GM13977 (cell line): ENCODE data around the gene ITGAE.

Experiments used
- DNase-seq: peaks from one replicate; pipeline ENCODE4 v3.0.0; 2012; ENCODE audit warnings: low spot score
- in situ Hi-C: fragments of 300-500 bp; cut with MboI; formaldehyde crosslinking; loops from one replicate; pipeline ENCODE4 v1.12.0; 2022; ENCODE audit warnings: low sequenced_read_pairs, low pct_unique_long_range_greater_than_20kb, mixed read lengths, inconsistent platforms; ENCODE audit not compliant: unreplicated experiment
- TF ChIP-seq, protein P1 (sequence below): IDR thresholded peaks from 2 replicates; pipeline ENCODE4 v1.5.1; 2012; ENCODE audit warnings: mild to moderate bottlenecking, control low read depth; ENCODE audit not compliant: insufficient read depth; ENCODE audit errors: extremely low read depth, missing control alignments

The ITGAE gene

DNA sequence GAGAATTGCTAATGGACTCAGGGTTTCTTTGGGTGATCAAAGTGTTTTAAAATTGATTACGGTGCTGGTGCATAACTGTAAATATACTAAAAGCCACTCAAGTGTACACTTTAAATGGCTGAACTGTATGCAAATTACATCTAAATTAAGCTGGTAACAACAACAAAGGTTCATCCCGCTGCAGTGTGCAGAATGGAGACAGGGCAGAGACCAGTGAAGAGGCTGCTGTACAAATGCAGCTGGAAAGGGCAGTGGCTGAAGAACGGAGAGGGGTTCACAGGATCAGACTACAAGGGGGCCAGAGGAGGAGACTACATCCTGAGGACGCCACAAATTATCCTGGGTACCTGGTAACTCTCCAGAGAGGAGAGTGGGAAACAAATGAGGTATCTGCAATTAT lies 9.0 kb upstream of the ITGAE start:
- TF ChIP-seq, protein P1, sequence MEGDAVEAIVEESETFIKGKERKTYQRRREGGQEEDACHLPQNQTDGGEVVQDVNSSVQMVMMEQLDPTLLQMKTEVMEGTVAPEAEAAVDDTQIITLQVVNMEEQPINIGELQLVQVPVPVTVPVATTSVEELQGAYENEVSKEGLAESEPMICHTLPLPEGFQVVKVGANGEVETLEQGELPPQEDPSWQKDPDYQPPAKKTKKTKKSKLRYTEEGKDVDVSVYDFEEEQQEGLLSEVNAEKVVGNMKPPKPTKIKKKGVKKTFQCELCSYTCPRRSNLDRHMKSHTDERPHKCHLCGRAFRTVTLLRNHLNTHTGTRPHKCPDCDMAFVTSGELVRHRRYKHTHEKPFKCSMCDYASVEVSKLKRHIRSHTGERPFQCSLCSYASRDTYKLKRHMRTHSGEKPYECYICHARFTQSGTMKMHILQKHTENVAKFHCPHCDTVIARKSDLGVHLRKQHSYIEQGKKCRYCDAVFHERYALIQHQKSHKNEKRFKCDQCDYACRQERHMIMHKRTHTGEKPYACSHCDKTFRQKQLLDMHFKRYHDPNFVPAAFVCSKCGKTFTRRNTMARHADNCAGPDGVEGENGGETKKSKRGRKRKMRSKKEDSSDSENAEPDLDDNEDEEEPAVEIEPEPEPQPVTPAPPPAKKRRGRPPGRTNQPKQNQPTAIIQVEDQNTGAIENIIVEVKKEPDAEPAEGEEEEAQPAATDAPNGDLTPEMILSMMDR = no peak
- no peak for DNase-seq
- in situ Hi-C loops = no loop called here

DNA sequence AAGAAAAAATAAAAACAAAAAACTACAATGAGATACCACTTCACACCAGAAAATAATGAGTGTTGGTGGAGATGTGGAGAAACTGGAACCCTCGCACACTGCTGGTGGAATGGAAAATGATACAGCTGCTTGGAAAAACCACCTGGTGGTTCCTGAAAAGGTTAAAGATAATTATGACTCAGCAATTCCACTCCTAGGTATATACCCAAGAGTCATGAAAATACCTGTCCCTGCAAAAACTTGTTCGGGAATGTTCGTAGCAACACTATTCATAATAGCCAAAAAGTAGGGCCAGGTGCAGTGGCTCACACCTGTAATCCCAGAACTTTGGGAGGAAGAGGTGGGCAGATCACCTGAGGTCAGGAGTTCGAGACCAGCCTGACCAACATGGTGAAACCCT lies 8.1 kb upstream of the ITGAE start:
- DNase-seq = no peak
- TF ChIP-seq, protein P1 = no peak
- in situ Hi-C loops = no loop called here

DNA sequence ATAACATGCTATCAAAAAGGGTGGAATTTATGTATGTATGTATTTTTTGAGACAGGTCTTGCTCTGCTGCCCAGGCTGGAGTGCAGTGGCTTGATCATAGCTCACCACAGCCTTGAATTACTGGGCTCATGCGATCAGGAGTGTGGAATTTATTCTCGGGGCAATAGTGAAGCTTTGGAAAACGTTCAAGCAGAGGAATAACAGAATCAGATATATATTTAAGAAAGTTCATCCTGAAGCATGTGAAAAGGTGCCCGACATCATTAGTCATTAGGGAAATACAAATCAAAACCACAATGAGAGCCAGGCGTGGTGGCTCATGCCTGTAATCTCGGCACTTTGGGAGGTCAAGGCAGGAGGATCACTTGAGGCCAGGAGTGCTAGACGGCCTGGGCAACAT lies 7.7 kb upstream of the ITGAE start:
- TF ChIP-seq, protein P1 = no peak
- no peak for DNase-seq
- in situ Hi-C loops = no loop called here

DNA sequence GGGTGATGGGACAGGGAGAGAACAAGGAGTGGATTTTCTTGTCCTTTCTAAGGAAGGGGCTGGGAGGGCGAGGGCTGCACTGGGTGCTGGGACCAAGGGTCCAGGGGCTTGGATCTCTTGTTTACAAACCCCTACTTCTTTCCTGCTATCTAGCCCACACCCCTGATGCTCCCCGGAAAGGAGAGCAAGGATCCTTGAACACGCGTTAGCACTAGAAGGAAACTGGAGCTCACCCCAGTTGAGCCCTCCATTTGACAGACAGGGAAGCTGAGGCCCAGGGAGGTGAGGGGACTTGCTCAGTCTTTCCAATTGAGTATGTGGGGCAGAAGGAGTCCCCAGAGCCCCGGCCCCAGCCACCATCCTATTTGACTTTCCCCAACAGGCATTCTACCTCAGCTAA lies 4.6 kb upstream of the ITGAE start:
- TF ChIP-seq, protein P1 = no peak
- DNase-seq = no peak
- in situ Hi-C loops = no loop called here

DNA sequence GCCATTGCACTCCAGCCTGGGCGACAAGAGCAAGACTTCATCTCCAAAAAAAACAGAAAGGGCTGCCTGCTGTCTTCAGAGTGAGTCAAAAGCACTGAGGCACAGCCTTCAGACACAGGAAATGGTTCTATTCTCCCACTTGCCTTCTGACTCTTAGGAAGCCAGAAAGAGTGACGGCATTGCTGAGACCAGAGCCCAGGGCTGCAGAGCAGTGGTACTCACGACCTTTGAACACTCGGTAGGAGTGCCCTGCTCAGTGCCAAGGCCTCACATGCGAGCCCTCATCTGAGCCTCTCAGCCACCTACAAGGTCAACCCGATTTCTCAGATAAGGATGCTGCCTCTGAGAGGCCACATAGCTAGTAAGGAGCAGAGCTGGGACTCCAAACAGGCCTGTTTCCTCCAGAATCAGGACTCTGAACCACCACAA lies 3.5 kb upstream of the ITGAE start:
- DNase-seq = peak; percentile 76
- TF ChIP-seq, protein P1 = no peak

DNA sequence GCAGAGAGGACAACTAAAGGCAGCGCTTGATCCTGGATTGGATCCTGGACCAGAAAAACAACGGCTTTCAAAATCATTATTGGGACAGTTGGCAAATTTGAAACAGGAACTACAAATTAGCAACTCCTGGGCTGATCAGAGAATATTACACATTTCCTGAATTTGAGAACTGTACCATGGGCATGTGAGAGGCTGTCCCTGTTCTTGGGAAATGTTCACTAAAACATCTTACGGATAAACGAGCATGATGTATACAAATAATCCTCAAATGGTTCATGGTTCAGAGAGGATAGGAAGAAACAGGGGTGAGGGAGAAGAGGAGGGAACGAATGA lies 2.3 kb upstream of the ITGAE start:
- no peak for DNase-seq
- TF ChIP-seq, protein P1 = no peak
- in situ Hi-C loops = no loop called here

More for the DNA sequence above, 3.5 kb upstream of the ITGAE start:
- in situ Hi-C loops = no loop called here

DNA sequence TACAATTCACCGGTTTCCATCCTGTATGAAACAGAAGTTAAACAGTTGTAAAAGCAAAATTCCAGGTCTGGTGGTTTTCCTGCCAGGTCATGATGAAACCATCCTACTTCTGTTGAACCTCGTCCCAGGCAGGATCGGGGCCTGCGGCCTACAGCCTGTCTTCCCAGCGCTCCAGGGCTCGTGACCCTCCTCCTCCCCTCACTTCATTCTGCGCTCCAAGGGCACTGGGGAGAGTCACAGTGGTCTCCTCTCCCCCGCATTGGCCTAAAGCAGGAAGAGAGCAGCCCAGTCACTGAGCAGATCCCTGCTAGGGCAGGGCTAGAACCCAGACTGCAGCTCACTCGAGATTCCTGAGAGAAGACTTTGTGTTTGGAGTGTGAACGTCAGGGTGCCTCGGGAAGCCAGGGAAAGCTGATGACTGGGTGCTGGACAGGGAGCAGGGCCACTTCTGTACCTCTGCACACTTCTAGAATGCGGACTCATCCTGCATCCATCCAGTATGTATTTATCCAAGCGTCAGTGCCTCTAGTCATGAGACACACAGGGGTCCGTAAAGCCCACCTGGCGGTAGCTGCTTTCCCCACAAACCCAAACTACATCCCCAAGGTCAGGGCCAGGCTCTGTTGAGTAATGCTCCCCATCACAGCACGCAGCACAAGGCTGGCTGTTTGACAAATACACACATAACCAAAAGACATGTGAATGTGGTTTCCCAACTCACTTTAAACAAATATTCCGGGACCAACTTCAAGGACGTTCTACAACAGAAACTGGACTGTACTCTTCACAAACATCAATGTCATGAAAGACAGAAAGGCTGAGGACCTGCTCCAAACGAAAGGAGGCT lies 1.7 kb upstream of the ITGAE start:
- in situ Hi-C loops = no loop called here
- TF ChIP-seq, protein P1 = no peak
- DNase-seq = no peak
